HK-2 (cell line): ENCODE measurements around the gene MRPL18.

ENCODE experiments used
- DNase-seq: peaks from one replicate; pipeline ENCODE4 v3.0.0-alpha.2; 2018; ENCODE audit not compliant: unreplicated experiment

MRPL18 gene

GRCh38 chr6:159842035-159842434 lies 51.8 kb downstream of the MRPL18 start:
- DNase-seq, result no peak

GRCh38 chr6:159844737-159845645 lies 54.7 kb downstream of the MRPL18 start:
- DNase-seq, result no peak
